HG03571 (cell line): ENCODE measurements around the gene SNN.
A peak's percentile ranks its signal among the peaks of the same experiment; 100 is the strongest.

ENCODE experiments used
- ATAC-seq: cut with Tn5 transposase; IDR thresholded peaks from one replicate; pipeline ENCODE4 v1.9.1; 2021; ENCODE audit not compliant: unreplicated experiment

SNN gene

DNA sequence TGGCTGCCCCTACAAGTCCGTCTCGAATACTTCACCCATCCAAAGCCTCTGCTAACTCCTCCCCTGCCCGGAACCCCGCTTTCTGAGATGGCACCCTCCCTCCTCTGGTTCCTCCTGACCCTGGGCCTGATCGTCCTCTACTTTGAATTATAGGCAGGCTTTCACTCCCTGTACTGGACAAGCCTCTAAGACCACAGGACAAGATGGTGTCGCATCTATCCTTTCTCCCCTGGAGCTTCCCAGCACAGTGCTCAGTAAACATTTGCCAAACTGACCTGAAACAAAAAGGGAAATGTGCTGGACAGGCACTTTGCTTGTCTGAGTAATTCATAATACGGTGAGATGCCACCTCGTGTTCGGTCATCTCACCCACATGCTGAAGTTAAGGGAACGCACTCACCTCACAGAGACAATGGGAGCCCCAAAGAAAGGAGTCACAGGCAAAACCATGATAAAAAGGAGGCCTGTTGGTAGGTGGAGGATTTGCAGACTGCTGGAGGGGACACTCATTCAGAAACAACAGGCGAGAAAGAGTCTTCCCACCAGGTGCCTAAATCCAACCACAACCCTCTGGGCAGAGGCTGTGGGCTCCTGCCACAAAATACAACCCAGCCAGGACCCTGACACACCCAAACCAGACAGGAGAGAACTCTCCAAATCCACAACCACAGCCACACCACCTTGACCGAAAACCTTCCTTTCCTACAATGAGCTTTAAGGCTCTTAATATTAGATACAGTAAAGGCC is 28.2 kb downstream of the SNN start:
- no peak for ATAC-seq

DNA sequence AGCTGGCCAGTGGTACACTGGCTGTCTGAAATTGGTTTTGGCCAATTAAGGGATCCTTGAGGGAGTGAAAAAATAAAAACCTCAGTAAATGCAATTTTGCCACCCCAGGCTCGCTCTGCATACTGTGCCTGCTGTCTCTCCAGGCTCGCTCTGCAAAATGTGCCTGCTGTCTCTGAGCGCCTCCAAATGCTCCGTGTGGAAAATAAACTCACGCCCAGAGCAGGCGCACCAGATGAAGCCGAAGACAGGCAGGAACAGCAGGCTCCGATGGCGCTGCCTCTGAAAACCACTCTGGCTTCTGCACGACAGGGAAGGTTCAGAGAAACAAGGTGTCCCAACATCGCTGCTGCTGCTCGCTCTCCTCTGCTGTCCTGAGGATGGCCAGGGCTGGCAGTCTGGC is 29.1 kb downstream of the SNN start:
- ATAC-seq: no peak

DNA sequence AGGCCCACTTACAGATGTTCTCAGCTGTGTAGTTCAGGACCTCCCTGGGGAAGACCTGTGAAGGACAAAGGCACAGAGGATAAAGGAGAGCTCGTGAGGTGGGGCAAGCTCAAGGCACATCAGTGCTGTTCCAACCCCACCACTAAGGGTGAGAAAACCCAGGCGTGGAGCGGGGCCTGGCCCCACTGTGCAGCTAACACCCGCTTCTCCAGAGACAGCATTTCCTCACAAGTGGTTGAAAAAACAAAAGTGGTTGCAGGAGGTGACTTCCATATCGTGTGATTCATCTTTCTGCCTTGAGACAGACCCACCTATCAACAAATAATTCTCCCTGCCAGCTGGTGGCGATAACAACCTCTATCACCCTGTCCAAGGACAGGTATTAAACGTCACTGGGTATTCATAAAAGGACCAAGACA is 30.0 kb downstream of the SNN start:
- no peak for ATAC-seq

DNA sequence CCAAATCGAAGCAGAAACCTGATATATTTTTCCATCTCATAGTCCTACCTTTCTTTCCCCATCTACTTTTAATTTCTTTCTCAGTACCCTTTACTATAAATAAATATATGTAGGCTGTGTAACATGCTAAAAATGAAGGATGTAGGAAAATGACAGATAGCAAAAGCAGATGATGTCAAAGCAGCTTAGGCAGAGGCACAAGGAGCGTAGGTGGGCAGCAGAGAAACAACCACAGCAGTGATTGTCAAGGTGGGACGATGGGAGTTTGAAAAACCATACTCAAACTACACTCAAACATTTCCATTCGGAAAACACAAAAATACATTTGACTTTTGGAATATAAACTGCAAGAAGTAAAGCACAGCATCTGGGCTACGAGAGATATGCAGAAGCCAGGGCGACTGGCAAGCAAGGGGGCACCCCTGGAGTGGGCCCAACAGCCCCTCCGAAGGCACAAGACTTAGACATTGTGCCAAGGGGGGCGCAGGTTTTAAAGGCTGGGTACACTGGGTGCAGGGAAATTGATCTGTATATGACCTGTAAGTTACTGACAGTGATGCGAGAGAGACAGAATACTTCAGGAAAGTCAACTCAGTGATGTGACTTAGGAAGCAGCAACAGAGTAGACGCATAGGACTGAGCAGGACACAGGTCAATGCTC is 31.1 kb downstream of the SNN start:
- no peak for ATAC-seq

DNA sequence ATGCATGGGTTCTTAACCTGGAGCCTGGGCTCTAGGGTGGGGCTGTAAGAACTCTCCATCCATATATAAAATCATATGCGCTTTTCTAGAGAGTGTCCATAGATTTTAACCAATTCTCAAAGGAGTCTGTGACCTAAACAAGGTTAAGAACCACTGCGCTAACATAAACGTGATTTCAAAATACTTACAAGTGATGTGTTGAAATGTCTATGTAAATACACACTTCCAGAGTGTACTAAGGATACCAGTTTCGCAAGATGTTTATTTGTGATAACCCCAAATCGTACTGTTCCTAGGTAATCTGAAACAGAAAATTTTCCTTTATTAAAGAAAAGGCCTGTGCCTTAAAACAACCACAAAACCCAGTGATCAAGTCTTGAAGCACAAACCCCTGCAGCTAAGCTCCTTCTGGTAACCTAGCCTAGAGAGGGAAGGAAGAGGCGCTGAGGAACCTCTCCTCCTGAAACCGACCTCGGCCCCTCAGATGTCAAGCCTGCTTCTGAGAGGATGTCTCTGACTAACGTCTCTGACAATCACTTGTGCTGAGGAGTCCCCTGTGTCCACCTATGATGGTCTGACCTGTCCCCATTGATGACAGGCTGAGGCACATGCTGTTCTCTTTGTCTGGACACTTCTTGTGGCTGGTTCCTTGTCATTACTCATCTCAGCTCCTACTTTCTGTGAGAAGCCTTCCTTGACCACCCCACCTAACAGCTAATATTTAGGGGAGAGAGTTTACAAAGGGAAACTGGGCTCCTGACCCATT is 32.2 kb downstream of the SNN start:
- no peak for ATAC-seq

DNA sequence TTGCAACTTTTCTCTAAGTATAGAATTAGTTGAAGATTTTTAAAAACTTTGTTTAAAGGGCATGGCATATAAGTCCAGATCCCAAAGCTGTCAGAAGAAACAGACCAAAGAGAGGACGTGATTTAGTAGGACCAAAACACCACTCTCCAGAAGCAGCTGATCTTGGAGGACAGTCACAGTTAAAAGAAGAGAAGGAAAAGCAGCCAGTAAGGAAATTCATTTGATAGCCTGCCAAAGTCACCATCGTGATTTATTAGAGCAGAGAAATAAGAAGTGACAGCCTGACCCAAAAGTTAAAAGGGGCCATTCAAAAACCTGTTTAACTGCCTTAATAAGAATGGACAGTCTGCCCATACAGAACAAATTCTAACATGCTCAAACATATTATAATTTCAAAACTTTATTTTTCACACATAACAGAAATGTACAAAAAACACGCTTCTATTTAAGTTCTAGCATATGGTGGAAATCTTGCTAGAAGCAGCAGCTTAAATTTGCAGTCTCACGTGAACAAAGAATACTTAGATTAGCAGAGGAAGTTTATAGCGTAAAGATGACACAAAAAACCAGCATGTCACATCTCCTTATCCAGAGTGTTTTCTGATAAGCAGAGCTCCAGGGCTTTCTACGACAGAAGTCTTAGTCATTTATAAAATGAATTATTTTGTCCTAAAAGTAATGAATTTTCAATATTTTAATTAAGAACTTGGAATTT is 37.2 kb downstream of the SNN start:
- no peak for ATAC-seq

DNA sequence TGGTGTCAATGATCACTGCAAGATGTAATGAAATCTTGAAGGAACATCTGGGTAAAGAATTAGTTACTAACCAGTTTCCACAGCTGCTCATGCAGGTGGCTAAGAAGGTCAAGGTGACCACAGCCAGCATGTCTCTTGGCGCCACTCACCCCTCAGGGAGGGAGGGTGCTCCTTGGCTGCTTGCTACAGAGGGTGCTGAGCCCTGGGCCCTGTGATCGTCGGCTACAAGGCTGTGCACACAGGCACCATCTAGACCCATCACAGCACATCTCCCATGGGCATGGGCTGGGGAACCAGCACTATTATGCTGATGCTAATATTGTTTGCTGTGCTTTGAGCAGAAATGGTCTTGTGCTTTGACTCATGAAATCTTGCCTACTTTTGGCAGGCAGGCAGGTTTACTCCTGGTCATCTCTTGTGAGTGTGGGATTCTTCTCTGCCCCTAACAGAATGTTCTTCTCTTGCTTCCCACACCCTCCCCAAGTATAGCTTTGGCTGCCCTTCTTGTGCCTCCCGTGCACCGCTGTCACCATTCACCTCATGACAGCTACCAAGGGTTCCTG is 38.0 kb downstream of the SNN start:
- ATAC-seq: peak; percentile 60

DNA sequence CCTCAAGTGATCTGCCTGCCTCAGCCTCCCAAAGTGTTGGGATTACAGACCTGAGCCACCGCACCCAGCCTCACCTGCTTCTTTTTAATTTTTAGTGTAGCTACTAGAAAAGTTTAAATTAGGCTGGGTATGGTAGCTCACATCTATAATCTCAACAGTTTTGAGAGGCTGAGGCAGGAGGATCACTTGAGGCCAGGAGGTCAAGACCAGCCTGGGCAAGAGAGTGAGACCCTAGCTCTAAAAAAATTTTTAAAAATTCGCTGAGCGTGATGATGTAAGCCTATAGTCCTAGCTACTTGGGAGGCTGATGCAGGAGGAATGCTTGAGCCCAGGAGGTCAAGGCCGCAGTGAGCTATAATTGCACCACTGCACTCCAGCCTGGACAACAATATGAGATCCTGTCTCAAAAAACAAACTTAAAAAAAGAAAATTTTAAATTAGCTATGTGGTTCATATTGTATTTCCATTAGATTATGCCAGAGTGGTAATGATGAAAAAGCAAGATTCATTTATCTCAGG is 39.5 kb downstream of the SNN start:
- ATAC-seq: no peak

DNA sequence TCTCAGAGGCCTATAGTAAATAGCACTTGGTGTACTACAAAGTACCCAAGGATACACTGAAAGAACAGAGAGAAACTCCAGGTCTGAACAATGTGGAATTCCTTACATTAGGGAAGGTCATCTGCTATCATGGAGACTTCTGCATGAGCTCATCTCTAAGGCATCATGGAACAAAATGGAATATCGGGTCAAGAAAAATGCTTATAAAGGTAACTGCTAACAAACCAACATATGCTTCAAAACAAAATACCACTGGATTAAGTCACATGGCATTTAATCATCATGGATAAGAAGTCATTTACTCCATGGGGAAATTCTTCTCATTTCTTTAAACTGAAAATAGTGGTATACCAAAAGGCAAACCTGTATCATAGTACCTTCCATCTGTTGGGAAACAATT is 40.2 kb downstream of the SNN start:
- ATAC-seq: no peak

DNA sequence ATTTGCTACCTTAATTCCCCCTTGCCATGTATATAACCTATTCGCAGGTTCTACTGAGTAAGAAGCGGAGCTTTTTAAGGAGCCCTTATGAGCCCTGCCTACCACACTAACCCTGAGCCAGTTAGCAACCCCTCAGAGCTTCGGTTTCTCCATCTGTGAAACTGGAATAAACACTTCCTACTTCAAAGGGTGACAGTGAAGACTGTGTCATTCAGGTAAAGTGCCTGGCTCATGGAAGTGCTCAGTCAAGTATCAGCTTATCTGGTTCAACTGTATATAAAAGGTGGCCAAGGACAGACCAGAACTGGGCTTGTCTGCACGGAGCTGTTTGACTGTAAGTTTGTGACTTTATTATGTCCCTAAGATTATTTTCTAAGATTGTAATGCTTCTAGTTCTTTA is 43.4 kb downstream of the SNN start:
- ATAC-seq: no peak

DNA sequence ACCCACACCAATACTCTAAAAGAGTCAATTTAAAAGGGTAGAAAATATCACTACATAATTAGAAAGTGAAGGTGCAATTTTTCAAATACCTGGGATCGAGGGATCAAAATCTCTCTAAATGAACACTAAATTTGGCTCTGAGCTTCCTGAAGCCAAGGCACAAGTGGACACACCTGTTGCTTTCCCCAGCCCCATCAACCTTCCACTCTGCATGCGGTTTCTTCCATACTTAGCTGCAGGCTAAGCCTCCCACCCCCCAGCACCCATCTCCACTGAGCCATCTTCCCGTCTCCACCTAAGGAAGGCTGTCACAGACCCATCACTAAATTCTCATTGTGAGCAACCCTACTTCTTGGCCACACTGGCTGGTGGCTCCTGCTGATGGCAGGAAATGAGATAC is 43.9 kb downstream of the SNN start:
- no peak for ATAC-seq

DNA sequence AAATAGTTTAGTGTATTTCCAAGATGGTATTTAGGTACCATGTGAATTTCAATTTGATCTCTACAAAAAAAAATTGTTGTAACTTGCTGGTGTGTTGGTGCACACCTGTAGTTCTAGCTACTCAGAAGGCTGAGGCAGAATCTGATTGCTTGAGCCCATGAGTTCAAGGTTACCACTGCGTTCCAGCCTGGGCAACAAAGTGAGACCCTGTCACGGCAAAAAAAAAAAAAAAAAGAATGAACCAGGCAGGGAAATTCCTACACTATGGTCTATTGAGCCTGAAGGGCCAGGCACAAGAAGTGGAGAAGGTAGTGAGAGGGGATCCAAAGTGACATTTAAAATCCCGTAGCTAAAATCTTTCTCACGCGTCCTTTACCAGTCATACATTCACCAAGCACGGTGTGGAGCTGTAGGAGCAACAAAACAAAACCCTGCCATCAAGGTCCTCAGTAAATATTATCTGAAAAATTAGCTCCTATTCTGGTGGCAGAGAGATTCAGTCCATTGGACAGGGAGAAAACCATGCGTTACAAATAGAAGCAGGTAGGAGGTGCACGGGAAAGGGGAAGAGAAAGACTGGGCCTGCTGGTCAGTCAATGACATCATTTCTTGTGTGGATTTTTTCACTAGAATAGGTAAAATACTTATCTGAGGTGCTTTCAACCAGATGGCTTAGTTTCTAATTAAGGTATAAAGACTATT is 47.1 kb downstream of the SNN start:
- ATAC-seq: no peak

DNA sequence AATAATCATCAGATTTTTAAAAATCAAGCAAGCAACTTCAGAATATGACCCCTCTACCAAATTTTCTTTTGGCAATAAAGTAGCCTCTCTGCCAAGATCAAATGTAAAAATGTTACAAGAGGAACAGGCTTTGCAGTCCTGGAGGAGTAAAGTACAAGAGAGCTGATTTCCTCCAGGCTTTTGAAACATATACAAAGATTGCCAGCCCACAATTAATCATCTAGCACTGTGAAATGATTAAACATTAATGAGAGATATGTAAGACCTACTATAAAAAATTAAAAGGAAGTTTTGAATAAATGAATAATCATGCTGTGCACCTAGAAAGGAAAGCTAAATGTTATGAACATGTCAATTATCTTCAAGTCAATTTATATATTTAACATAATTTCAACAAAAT is 48.1 kb downstream of the SNN start:
- no peak for ATAC-seq

DNA sequence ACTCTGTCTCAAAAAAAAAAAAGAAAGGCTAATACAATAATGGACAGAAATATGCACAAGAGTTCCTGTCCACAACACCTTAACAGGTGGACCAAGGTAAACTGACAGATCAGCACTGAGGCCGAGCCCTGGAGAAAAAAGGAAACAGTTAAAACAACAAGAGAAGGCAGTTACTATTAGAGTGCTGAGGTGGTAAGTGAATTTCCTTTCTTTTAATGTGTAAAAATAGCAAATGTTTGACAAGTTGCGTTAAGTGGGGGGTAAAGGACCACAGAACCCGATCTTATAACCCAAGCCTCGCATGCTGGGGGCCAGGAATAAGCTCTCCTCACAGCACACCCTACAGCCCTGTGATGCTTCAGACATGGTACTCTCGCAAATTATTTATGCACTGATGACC is 49.6 kb downstream of the SNN start:
- no peak for ATAC-seq

DNA sequence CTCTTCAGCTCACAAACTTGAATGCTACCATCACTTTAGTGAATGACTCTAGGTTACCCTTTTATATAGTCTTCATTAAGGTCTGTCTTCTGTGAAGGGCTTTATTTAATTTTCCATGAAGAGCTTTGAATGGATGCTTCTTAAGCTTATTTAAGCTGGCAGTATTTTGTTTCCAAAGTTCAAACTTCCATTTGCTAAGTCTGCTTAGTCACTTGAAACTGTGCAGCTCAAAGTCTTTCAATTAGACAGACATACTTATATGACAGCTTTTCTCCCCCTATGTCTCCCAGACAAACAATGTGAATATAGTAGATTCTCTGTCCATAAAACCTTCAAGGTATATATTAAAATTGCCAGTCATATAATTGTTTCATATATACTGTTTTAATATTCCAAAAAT is 50.9 kb downstream of the SNN start:
- no peak for ATAC-seq

DNA sequence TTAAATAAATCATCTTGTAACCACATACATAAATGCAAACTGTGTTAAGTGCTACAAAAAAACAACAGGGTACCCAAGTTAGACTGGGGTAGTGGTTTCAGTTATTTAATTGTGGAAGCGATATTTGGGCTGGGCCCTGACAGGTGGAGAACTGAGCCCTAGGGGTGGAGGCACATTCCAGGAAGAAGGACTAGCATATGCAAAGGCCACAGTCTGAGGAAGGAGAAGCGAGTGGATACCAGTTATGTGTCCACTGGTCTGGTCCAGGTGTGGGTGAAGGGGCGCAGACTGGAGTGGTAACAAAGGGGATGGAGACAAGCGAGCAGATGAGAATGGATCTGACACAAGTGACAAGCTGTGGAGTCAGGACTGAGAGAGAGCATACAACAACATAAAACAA is 51.5 kb downstream of the SNN start:
- no peak for ATAC-seq

DNA sequence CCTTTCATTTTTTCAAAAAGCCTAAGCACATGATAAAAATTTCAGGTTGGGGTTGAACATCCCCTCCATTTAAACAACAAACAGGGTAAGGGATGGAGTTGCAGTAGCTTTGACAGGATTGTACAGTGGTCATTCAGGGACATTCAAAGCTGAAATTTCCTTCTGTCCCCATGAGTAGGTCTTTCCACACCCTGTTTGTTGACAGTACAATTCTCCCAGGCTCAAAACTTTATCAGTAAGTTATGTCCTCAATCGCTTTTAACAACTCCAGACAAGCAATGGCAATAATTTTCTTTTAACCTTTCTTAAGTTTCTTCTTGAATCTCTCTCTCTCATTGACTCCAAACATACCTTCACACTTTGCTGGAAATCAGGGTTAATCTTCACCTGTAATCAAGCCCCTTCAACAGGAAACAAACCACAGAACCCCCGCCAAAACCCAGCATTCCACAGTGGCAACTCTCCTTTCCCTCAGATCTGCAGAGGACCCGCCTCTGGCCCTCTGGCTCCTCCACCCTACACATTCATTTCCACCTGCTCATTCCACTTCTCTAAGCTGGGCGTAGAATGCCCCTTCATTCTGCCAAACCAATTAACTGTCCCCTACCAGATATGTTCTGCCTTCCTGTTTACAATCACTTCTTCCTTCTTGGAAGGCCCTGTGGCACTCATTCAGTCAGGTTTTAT is 53.7 kb downstream of the SNN start:
- no peak for ATAC-seq

DNA sequence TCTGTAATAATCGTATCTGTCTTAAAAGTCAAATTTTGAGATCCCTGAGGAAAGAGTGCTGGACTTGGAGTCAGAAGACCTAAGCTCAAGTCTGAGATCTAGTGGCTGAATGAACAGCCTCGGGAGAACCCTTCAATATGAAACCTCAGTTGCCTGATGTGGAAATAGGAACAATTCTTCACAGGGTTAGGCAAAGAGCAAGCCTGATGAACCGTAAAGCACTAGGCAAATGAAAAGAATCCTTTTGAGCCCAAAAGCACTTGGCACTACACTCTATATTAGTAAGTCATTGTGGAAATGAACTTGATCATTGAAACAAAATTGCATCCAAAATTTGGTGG is 54.2 kb downstream of the SNN start:
- ATAC-seq: no peak

DNA sequence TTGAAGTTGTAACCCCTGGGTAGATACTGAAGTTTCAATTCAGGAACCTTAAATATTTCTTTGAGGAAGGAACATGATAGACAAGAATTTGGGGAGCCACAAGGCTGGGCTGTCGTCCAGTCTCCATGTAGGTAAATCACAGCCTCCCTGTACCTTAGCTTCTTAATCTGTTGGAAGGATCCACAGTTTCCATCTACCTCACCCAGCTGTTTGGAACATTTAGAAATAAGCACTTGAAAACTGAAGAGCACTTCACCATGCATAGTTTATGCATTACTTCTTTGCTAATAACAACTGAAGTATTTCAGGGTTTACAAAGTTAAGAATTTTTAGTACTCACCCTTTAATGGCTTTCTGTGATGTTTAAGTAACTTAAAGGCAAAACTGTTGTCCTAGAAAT is 57.2 kb downstream of the SNN start:
- no peak for ATAC-seq

DNA sequence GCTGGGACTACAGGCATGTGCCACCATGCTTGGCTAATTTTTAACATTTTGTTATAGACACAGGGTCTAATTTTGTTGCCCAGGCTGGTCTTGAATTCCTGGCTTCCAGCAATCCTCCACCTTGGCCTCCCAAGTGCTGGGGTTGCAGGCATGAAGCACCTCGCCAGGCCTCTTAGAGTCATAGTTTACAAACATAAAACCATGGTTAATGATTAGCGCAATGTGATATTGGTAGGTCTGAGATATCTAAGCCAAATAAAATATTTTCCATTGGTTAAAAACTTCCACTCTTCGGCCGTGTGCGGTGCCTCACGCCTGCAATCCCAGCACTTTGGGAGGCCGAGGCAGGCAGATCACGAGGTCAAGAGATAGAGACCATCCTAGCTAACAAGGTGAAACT is 57.8 kb downstream of the SNN start:
- no peak for ATAC-seq
